NT2/D1 (cell line): ENCODE results near the gene TMEM185A.
"Not testable (repeated sequence)": the region's sequence is repeated elsewhere in the genome, so short reads cannot be mapped to it uniquely, and the experiment has no call there.

ENCODE experiments used
- SUZ12 ChIP-seq: IDR thresholded peaks from 2 replicates; pipeline ENCODE4 v1.6.1; 2011; ENCODE audit not compliant: insufficient read length, insufficient read depth; ENCODE audit errors: extremely low read depth
- YY1 ChIP-seq: IDR thresholded peaks from 2 replicates; pipeline ENCODE4 v1.6.1; 2011; ENCODE audit not compliant: insufficient read length, insufficient read depth
- ZNF274 ChIP-seq: IDR thresholded peaks from 2 replicates; pipeline ENCODE4 v1.6.1; 2011; ENCODE audit warnings: mild to moderate bottlenecking, low read depth, low read length

- TF ChIP-seq YY1, ZNF274, SUZ12: not testable (repeated sequence)
These were observed 4.8 kb downstream of the TMEM185A start for GRCh38 chrX:149626829-149627228.
